Renal pelvis (tissue), 4 donors: ENCODE data around the gene HDGFL2. TPM values are rescaled to one million over a fixed set of nuclear protein-coding genes. Genes with fewer than 3 reads are reported as not detected.

Experiments
- DNase-seq: peaks from one replicate; pipeline ENCODE4 v3.0.0-alpha.2; 2013
- polyA plus RNA-seq, 3 donors: library from polyadenylated mRNA; unstranded; fragments of 120-200 nt; gene quantifications; one replicate each; pipeline ENCODE4 v1.2.1, GENCODE V29; 2013; ENCODE audit not compliant: insufficient read length in 3 of 3

Gene HDGFL2
- polyA plus RNA-seq, 3 donors, result 89.2 to 106 (median 90.7) TPM

DNA sequence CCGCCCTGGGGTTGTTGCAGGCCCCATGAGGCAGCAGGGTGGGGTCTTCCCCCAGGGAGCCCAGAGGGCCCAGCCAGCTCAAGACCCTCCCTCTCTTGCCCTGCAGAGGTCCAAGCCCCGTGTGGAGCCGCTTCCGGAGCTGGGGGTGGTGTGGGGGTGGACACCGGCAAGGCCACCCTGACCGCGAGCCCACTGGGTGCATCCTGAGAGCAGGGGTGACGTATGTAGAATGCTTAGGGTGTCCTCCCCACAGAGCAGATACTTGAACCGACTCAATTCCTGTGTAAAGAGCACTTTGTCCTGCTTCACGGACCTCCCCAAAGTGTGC, 29.3 kb upstream of the HDGFL2 start:
- no peak for DNase-seq

DNA sequence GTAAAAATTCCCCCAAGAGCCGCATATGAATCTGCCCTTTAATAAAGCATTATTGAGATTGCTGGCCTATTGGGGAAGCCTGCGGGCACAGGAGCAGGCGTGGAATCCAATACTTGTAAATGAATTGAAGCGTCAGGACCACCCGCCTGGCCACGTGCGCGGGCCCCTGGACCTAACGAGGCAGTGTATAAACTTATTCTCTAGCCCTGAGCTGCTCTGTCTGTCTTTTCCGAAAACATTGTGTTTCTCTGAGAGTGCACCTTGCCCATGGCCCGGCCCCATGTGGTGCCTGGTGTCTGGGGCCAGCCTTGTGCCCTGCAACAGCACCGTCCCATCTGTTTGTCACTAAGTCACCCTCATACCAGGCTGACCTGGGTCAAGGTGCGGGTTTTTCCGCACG, 28.9 kb upstream of the HDGFL2 start:
- no peak for DNase-seq

DNA sequence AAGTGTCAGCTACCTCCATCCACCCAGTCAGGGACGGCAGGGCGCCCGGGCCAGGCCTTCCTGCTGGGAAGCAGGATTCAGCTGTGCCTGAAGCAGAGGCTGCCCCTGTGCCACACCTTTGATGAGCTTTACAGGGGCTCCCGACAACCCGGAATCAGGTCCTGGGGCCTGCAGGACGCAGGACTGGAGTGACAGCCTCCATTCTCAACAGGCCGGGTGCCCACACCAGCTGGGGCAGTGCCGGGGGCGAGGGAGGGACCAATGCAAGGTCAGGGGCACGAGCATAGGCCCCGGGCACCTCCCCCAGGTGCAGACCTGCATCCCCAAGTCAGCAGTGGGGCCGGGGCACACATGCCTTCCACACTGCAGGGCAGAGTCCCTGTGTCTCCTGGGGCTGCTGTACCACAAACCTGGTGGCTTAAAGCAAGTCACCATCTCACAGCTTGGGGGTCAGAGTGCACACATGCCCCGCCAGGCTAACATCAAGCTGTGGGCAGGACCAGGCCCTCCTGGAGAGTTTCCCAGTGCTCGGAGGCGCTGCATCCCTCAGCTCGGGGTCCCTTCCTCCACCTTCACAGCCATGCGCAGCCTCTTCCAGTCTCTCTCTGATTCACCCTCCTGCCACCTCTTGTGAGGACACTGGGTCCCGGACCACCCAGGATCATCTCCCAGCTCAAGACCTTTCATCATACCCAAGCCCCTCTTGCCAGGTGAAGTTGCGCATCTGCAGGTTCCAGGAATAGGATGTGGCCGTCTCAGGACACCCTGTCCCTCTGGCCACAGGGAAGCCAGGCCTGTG, 27.9 kb upstream of the HDGFL2 start:
- no peak for DNase-seq

DNA sequence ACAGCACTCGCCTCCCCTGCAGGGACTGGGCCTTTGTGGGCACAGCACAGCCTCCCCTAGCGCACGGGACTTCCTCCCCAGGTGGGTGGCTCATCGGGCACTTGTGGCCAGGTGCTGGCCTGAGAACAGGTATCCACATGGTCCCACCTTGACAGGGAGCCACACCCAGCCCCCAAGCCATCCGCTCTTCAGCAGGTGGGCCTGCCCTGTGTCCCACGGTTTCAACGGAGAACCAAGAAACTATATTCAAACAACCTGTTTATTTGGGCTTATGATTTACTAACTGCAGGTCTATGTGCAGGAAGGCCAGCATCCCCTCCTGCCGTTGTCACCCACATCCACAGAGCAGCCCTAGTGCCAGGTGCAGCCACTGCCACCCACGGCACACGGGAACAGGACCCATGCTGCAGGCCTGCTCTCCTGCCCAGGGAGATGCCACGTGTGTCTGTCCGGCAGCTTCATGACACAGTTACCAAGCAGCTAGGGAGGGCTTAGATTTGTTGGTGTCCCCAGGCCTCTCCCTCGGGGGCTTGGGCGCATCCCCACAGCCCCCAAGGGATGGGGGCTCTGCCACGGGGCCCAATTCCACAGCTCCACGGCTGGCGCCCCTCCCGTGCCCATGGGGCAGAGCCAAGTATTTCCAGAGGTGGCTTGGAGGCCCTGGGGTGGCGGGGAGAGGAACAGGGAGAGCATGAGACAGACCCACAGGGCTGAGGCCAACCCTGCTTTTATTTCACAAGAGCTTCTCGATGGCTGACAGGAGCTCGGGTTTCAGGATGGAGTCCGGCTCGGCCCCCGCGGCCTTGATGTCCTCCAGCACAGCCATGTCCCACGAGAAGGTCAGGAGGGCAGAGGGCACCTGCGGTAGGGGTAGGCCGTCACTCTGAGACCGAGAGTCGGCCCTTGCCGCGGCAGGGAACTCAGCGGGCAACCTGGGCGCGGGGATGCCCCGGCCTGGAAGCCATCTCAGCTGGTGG, 27.0 kb upstream of the HDGFL2 start:
- peak; percentile 31 for DNase-seq

DNA sequence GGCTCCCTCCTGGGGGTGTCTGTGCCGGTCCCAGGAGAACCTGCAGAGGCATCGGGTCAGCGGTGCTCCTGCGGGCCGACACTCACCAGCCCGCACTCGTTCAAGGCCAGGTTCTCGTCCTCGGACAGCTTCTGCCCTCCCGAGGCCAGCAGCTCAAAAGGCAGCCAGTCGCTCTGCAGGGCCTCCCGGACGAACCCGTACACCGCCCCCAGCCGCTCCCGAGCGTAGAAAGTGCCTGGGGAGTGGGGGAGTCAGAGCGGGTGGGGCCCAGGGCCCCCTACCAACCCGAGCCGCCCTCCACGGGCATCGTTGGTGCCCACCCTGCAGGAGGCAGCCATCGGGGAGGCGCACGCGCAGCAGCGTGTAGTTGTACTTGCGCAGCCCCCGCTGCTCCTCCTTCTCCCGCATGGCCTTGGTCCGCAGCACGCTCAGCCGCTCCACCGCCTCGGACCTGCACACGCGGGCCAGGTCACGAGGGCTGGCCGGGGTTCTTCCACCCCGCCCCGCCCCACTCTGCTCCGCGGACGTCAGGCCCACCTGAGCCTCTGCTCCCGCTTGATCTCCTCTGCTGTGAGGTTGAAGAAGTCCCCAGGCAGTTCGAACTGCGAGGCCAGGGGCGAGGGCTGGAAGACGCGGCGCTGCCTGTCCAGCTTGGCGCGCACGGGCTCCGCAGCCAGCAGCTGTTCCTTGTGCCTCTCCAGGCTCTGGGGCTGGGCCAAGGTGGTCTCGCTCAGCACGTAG, 26.0 kb upstream of the HDGFL2 start:
- no peak for DNase-seq

DNA sequence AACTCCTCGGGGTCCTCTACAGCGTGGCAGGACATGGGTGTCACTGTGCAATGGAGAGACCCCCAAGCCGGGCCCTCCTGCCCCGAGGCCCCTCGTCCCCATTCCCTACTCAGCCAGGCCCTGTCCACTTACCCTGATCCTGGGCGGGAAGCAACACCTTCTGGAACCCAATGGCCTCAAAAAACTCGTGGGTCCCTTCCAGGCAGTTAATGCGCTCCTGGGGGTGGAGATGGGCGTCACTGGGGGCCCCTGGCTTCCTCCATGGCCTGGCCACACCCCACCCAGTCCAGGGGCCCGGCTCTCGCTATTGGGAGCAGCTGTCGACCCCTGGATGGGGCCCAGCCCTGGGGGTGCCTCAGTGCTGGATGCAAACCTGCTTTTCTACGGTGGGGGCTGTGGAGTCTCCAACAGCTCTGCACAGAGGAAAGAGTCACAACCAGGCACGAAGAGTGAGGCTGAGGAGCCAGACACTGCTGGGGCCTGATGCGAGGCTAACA, 25.3 kb upstream of the HDGFL2 start:
- no peak for DNase-seq

DNA sequence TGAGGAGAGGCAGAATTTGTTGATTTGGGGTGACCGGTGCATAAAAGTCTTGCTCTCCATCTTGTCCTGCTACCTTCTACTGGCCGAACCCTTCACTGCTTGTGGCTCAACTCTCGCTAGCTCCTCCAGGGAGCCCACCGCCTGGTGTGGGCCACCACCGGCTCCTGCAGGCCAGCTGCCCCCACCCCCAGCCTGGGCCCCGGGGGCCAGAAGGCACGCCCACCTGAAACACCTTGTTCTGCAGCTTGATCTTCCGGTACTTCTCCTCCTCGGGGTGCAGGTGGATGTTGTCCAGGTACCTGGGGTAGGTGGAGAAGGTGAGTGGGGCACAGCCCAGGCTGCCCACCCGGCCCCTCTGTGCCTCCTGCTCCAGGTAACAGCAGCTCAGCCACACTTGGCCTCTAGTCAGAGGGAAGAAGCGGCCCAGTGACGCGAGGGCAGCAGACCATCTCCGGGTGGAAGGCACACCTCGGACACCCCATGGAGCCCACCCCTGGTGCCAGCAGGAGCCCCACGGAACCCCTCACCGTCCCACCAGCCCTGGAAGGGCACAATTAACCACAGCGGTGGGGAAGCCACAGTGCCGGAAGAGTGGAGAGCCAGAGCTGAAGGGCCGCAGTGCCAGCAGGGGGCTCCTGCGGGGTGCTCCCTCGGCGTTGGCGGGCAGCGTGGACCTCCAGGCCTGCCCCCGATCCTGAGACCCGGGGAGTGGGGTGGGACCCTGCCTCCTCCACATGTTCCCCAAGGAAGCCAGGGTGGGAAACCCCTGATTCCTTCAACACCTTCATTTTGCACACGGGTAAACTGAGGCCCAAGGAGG, 24.6 kb upstream of the HDGFL2 start:
- DNase-seq, result no peak

DNA sequence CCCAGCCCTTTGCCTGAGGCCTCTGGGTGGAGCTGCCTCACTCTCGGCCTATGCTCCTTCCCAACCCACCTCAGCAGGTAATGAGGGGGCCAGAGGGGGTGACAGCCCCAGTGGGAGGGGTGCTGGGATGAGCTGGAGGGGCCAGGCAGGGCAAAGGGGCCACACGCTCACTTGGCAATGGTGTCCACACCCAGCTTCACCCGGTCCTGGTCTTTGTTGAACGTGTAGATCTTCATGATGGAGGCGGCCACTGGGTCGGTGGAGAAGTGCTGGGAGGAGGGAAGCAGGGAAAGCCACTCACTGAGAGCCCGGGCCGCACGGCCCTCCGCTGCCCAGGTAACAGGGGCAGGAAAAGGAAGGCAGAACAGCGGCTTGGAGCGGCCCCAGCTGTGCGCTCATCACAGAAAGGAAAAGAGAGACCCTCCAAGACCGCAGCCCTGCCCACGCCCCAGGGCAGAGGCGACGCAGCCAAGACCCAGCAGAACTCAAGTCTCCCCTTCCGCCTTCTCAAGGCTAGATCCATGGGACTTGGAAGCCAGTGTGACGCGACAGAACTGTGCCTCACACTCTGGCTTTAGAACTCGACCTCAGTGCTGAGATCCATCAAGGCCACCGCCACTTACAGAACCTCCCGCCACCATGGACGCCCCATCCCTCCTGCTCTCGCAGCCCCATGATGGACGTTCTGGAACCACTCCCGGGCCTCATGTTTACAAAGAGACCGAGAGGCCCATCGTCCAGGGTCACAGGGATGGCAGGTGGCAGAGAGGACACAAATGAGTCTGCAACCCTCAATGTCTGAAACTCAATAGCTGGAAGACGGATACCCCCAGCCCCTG, 23.7 kb upstream of the HDGFL2 start:
- DNase-seq, result no peak

DNA sequence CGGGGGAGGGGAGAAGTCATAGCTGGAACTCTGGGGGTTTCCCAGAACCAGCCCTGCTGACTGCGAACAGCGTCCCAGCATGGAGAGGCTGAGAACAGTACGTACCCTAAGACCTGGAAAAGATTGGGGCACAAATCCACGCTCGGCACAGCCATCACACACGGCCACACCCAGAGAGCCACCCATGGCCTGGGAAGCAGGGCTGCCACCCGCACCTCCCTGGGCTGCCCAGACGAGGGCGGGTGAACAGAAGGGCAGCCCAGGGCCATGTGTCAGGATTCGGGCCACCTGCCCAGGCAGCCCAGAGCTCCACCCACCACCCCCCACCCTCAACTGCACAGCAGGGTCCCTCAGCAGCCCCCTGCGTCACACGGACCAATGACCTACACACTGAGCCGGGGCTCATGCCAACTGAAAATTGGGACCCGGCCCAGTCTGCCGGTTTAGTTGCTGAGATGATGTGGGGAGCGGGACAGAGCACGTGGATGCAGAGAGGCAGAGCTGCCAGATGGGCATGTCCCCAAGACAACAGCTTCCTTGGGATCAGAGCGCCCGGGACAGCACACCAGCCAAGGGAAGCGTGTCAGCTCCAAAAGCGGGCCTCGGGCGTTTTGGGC, 23.0 kb upstream of the HDGFL2 start:
- DNase-seq, result no peak

DNA sequence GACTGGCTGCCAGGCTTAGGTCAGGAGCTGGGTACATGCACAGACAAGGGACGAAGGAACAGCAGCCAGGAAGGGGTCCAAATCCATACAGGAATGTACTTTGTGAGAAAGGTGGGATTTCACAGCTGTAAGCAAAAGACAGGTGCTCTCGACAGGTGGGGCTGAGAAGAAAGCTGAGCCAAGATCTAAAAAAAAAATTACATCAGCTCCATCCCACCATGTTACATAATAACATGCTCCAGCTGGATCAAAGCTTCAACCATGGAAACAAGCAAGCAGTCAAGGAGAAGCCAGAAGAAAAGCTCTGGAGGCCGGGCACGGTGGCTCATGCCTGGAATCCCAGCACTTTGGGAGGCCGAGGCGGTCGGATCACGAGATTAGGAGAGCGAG, 22.5 kb upstream of the HDGFL2 start:
- DNase-seq, result no peak

DNA sequence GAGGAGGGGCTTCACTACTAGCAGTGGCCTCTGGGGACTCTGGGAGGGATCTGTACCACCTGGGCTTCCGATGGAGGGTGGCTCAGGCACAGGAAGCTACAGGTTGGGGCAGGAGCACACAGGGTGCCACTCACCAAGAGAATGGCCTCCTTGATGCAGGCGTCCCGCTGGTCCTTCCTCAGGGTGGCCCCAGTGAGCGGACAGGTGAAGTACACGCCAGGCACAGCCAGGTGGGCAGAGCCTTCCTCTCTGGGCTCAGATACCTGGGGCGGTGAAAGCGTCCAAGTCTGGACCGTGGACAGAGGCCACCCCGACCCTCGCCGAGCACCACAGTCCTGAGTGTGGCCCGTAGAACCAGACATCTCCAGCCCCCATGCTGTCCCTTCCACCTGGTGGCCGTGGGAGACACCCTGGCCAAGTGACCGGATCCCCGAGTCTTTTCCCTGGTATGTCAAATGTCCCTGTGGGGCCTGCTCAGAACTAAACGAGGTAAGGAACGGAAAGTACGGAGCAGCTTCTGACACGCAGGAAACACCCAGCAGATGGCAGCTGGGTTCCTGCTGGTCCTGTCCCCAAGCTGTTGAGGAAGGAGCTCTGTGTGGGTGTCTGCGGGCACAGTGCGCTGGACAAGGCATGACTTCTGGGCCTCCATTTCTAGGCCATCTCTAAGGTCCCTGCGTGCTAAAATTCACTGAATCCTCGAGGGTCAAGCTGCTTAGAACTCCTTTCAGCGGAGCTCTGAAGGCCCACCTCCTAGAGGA, 19.7 kb upstream of the HDGFL2 start:
- no peak for DNase-seq

DNA sequence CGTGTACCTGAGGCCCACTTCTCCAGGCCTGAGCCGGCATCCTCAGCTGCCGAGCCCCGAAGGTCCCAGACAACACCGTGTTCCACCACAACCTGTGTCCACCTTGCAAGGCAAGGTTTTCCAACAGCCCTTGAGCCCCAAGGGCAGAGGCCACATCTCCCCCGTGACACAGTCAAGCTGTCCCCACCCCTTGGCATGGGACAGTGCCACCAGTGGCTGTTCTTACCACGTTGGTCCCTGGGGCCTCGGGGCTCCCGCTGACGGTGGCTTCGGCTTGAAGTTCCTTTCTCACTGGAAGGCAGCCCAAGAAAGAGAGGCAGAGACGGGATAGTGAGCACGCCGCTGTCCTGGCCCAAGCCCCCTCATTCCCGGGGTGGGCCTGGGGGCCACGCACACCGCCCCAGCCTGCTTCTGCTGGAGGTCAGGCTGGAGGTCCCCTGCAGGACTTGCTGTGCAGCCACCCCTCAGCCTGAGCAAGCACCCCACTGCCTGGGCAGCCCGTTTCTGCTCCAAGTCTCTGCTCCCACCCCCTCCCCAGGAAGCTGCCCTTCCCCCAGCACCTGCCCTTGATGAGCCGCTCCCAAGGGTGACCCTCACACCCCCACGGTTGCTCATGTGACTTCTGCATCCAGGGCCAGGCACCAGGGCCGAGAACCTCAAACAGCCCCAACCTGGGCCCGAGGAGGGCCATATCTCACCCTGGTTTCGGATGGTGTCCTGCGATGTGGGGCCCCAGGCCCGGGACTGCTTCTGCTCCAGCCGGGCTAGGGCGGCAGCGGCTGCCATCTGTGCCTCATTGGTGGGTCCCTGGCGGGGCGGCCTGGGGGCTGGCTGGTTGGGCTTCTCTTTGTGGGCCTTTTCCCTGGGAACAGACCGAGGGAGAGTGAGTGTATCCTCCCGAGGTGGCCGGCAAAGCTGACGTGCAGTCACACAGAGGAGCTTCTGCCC, 18.6 kb upstream of the HDGFL2 start:
- no peak for DNase-seq

DNA sequence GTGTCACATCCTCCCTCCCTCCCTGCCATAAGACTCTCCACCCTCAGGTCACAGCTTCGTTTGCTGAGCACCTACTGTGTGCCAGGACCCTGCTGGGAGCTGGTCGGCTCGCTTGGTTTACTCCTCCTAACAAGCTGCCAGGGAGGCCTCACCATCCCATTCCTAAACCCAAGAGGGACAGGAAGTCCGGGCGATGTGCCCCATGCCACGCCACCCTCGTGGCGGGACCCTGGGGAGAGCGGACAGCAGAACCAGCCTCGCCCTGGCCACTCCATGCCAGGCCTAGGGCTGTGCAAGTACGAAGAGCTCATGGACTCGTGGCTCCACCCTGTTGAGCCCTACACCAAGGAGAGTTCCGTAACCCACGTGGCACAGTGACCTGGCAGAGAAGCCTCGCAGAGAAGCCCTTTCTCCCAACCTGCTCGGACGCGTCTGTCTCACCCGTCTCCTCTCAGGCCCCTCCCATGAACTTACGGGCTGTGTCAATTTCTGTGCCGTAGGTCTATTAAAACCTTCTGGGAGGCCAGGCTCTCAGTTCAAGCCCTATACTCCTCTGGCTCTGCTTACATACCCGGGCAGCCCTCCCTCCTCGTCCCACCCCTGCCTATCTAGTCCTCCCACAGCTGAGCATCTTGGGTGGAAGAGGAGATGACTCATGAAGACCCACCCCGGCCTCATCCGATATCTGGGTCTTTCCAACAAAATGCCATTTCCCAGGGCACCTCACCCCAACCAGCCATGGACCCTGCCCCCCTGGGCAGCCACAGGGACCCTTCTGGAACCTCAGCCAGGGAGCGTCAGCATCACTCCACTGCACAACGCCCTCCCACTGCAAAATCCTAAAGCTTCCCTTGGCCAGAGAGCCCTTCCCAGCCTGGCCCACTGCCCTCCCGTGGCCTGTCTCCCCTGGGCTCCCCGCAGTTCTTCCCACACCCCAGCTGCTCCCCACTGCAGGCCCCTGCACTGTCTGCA, 17.1 kb upstream of the HDGFL2 start:
- DNase-seq, result peak; percentile 42

DNA sequence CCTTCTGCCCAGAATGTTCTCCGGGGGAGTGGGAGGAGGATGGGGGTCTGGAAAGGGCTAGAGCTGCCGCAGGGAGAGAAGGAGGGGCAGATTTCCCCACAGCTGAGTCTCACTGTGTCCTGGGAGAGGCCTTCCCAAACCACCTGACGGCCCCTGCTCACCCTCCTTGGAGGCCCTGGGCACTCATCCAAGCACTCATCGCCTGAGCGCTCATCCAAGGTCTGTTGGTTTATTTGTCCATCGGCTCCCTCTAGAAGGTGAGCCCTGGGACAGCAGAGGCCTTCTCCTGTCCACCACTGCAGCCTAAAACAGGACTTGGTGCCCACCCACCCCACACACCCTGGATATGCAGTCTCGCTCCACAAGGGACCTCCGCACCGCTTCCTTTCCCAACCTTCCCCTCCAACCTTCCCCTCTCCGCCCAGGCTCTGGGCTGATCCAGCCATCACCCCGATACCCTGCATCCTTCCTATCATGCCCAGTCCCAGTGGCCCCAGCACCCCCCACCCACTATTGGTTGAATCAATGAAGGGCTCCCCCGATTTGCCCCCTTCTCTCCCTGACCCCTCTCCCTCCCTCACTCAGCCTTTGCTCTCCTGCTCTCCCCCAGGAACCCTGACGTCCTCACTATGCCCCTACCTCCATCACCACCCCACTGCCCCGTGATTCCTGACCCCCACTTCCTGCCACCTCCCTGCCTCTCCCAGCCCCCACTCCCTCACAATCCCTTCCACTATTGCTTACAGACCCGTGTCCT, 16.2 kb upstream of the HDGFL2 start:
- peak; percentile 80 for DNase-seq

DNA sequence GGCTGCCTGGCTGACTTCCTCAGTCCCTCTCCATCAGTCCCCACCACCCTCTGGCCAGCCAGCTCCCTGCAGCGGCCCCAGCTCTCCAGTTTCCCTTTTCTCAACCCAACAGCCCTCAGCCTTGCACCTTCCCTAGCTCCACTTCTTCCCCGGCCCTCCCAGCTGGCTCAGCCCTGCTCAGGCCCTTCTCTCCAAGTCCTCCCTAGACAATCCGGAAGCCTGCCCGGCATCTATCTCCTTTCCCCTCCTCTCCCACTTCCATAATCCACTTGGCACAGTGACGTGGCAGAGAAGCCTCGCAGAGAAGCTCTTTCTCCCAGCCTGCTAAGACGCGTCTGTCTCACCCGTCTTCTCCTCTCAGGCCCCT, 15.6 kb upstream of the HDGFL2 start:
- DNase-seq, result no peak
